ENCODE results near the gene SH3GLB2.
A peak's percentile ranks its signal among the peaks of the same experiment; 100 is the strongest.
"Not testable (repeated sequence)": the region's sequence is repeated elsewhere in the genome, so short reads cannot be mapped to it uniquely, and the experiment has no call there.

SH3GLB2 gene

DNA sequence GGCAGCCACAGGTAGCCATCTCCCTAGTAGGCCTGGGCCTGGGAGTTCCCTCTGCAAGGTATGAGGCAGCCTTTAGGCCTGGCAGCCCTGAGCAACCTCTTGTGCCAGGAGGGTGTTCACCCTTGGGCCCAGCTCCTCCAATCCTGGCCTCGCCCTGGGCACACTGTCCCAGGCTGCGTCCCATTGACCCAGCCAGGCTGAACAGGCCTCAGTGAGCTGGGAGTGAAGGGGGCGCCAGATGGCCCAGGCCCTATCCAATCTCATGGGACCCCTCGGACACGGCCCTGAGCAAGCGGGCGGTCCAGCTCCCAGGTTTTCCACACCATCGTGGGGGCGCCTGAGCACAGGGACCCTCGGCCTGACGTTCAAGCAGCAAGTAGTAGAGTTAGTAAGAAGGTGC, 14.5 kb downstream of the SH3GLB2 start:
- no peak for DNase-seq

DNA sequence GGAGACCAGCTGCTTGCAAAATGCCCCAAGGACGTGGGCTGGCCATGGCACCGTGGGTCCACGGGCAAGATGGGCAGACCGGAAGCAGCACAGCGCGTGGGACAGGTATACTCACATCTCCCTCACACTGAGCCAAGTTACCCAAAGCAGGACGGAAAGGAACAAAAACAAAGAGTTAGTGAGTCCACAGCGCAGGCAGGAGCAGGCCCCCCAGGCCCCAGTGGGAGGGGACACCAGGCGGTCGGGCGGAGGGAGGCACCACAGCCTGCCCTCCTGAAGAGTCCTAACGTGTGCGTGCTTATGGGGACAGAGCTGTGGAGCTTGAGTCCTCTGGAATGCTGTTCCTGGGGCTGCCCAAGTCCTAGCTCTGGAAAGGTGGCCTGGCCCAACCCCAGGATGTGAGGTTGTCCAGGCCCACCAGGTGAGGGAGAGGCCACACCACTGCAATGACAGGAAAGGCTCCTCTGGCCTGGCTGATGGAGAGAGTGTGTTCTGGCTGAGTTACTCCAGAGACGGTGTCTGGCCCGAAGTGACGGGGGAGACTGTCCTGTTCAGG, 15.2 kb downstream of the SH3GLB2 start:
- DNase-seq, result no peak

DNA sequence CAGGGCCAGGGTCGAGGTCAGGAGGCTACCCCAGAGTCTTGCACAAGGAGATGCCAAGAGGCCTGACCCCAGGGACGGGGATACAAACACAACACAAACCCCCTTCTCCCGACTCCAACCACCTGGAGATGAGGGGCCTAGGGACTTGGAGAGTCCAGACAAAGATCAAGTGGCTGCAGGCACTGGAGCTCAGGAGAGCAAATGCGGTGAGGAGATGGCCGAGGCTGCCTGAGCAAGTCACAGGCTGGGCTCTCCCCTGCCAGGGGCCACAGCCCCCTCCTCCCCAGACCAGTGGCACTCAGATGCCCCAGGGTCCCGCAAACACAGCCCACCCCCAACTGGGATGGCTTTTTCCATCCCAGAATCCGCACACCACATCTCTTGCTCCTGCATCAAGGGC, 15.8 kb downstream of the SH3GLB2 start:
- no peak for DNase-seq

DNA sequence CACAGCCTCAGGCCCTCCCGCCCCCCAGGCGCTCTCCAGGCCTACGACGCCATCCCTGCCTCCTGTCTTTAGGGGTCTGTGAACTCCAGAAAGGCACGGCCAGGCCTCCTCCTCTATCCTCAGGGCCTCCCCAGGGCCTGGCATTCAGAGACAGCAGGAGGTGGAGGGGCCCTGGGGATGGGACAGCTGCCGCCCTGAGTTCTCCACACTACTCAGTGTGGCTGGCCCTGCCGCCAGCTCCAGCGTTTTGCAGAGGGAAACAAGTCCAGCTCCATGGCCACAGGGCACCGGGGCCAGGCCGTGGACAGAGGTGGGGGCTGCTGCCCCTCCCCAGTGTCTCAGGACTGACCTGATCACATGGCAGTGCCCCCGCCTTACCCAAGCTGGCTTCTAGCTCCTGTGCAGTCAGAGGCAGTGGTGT, 16.4 kb downstream of the SH3GLB2 start:
- no peak for DNase-seq

DNA sequence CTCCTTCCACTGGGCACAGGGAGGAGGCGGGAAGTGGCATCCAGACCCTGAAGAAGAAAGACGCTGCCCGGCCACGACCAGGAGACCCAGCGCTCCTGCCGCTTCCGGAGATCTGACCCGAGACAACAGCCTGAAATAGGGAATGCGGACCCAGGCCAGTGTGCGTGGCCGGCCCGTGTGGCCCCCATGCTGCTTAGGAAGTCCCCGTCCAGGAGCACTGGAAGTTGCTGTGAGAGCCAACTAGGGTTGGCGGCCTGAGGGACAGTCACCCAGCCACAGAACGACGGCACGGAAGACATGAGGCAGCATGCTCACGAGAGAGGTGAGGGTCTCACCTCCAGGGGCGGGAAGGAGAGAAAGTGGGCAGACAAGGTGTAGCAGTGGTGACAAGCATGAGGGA, 17.0 kb downstream of the SH3GLB2 start:
- no peak for DNase-seq

DNA sequence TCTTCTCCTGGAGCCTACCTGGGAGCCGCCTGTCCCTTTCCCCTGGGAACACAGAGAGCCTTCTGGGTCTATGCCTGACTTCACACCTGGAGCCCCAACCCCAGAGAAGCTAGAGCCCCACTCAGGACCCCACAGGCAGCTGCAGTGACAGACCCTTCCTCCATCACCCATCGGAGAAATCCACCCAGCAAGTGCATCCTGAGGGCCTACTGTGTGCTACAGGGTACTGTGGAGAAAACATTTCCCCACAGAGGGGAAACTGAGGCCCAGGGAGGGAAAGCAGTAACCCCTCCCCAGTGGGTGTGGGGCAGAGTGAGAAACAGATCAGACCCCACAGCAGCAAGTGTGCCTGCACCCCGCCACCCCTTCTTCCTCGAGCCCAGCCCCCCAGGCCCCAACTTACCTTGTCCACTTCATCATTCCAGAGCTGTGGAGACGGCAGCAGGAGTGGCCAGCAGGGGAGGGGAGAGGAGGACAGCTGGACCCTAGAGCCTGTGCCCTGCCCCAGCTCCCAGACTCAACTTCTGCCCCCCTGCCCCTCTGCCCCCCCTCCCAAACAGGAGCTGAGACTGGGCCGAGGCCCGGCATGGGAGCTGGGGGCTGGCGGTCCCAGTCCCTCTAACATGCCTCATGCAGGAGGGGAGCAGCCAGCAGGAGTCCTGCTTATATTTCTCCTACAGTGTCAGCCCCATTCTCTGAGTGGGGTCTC, 17.7 kb downstream of the SH3GLB2 start:
- DNase-seq, result no peak

DNA sequence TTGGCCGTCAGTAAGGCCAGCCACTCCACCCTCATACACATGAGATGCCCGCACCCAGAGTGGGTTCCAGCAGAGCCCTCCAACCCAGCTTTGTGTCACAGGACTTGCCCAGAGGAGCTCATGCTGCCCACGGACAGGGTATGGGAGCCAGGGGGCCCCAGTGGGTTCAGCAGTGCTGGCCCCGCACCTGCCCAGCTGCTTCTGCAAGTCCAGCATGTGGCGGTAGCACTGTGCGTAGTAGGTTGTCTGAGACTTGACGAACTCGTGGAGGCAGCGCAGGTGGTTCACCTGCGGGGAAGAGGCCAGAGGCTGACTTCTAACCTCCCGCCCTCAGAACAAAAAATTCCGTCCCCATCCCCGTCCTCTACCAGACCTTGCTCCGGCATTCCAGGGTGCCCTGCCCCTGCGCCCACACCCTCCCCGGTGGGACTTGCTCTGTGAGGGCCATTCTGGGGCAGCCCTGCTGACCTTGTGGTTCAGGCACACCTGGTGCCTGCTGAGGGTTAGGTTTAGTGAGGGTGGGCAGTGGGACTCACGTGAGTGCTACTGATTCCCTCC, 18.5 kb downstream of the SH3GLB2 start:
- DNase-seq, result no peak

DNA sequence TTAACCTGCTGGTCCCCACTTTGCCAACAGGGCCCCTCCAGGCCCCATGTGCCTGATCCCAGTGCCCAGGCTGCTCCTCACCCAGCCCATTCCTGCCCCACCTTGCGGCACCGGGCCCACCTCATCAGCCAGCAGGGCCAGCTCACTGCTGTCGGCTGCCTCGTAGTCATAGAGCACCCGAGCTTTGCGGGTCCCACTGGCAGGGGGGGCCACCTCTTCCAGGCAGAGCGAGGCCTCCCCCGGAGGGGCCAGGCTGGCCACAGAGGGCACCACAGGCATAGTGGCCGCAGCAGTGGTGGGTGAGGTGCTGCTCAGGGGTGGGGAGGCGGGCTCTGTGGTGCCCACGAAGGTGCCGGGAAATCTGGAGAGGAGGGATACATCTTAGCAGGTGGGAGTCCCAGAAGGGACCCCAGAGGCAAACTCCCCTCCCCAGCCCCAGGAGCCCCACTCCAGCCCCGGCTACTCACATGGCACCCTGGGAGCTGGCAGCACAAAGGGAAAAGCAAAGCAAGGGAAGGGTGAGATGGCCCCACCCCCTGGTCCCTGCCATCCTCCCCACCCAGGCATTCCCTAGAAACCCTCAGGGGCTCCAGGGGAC, 19.0 kb downstream of the SH3GLB2 start:
- no peak for DNase-seq

DNA sequence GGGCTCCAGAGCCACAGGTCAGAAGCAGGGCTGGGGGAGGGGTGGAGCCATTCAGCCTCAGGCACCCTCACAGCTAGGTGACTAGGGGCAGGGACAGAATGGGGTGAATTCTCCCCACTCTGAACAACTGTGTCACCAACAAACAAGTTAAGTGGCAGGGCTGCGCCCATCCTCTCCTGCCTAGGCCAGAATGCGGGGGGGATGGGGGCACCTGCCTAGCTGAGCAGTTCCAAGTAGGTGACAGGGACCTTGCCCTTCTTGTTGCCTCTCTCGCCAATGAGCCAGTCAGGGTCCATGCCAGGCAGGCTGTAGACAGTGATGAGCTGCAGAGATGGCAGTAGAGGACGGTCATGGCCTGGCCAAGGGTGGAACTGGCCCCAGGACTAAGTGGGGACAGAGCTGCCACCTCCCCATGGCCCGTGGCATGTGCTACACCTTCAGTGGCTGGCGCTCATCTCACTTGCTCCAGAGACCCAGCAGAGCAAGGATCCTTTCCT, 19.6 kb downstream of the SH3GLB2 start:
- no peak for DNase-seq

DNA sequence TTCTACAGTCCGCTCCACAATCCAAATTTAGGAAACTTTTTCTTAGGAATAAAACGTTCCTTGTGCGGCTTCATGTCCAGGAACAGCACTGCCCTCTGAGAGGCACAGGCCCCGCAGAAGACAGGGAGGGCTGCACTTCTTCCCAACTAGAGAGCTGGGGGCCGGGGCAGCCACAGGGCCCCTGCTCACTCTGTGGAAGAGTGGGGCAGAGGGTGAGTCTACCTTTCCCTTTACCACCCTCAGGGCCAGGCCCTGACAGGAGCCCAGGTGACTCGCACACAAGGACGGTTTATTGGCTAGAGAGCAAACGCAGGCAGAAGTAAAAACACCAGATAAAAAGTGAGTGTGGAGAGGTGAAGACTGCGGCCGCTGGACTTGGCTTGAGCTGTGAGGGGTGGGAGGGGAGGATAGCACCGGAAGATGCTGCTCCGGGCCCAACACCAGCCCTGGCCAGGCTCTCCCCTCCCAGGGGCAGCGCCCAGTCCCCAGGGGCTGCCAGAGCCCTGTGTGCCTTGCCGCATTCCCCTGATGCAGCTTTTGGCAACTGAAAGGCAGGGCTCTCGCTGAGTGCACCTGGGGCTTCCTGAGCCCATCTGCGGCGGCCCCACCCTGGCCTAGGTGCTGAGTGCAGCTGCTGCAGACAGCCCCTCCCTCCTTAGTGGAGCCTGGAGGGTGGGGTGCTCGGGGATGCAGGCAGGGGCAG, 20.2 kb downstream of the SH3GLB2 start:
- no peak for DNase-seq

DNA sequence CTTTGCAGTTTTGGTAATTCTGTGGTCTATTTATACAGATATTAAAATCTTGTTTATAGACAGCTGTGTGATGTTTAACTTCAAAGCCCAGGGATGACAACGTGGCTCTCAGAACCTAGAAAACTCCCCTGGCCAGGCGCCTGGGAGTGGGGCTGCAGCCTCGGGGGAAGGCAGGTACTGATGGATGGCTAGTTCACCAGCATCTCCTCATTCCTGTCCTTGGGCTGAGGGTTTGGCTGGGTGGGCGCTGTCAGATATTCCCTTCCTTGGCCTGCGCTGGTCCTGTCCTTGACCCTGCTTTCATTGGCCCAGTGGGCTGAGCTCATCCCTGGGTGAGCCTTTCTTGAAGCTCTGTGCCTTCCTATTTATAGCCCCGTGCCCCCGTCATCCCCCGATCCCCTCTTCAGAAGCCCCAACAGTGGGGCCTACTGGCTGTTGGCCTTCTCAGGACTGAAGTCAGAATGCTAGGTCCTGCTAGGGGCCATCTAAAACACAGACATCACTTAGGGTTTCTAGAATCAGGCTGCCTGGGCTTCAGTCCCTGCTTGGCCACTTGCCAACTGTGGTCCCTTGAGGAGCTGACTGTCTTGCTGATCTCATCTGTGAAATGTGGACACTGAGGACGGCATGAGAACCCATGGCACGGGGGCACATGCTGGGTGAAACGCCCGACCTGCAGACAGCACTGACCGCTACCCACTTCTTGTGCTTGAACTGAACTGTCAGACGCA, 20.9 kb downstream of the SH3GLB2 start:
- no peak for DNase-seq

DNA sequence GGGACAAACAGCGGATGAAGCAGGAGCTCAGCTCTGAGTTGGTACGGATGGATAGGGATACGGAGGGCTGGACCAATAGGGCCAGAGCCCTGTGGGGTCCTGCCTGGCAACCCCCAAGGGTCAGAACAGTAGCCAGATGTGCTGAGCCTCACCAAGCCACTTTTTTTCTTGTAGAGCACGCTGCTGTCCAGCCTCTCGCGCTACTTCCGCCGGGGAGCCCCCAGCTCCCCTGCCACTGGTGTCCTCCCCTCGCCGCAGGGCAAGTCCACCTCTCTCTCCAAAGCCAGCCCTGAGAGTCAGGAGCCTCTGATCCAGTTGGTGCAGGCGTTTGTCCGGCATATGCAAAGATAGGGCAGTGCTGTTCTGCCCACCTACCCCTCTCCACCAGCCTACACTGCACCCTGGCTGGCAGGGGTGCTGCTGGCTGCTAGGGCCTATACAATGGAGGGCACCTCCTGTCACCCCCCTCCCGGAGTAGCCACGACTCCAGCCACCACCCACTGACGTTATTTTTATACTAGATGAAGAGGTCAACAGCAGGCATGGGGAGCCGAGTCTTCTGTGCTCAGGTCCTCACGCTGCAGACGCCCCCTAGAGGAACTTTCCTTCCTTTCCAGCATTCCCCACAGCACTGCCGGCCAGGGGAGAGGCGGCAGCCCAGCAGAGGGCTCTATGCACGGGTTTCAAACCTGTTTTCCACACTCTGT, 21.6 kb downstream of the SH3GLB2 start:
- peak; percentile 46 for DNase-seq

DNA sequence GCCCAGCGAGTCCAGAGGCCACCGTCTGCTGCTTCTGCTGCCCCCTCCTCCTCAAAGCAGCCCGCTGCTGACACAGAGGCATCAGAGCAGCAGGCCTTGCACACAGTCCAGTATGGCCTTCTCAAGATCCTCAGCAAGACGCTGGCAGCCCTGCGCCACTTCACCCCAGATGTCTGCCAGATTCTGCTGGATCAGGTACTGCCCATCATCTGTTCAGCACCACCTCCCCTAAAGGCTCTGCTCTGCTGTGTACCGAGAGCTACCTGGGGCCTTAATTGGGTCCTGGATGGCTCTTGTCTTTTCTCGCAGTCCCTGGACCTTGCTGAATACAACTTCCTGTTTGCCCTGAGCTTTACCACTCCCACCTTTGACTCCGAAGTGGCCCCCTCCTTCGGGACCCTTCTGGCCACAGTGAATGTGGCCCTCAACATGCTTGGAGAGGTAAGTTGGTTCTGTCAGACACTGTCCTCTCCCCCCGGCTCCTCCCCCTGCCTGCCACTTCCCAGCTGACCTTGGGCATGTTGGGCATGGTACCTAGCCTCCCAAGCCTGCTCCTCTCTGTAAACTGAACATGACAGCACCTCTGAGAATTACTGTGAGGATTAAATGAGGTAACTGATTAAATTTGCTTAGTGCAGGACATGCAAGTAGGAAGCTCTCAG, 22.7 kb downstream of the SH3GLB2 start:
- DNase-seq, result no peak

DNA sequence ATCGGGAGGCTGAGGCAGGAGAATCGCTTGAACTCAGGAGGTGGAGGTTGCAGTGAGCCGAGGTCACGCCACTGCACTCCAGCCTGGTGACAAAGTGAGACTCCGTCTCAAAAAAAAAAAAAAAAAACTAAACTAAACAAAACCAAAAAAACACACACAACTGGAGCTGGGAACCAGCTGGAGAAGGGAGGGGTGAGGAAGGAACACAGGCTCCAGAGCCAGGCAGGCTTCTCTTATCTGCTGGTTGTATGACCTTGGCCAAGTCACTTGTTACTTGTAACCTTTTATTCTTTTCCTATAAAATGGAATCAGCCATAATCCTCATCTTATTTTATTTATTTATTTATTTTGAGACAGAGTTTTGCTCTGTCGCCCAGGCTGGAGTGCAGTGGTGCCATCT, 24.0 kb downstream of the SH3GLB2 start:
- not testable (repeated sequence) for DNase-seq

DNA sequence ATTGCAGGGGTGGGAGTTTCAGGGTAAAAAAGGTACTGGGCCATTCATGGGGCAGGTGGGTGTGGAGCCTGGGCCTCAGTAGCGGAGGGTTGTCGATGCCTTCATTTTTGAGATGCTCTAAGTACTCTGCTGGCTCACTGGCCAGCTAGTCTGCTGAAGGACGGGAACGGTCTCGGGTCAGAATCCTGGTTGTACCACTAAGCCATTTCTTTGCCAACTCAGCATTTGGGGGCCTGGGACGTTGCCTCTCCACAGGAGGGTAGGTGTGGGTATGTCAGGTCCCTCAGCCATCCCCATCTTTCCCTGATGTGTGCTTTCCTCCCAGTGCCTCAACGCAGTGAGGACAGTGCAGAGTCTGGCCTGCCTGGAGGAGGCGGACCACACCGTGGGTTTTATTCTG, 25.1 kb downstream of the SH3GLB2 start:
- DNase-seq, result no peak

DNA sequence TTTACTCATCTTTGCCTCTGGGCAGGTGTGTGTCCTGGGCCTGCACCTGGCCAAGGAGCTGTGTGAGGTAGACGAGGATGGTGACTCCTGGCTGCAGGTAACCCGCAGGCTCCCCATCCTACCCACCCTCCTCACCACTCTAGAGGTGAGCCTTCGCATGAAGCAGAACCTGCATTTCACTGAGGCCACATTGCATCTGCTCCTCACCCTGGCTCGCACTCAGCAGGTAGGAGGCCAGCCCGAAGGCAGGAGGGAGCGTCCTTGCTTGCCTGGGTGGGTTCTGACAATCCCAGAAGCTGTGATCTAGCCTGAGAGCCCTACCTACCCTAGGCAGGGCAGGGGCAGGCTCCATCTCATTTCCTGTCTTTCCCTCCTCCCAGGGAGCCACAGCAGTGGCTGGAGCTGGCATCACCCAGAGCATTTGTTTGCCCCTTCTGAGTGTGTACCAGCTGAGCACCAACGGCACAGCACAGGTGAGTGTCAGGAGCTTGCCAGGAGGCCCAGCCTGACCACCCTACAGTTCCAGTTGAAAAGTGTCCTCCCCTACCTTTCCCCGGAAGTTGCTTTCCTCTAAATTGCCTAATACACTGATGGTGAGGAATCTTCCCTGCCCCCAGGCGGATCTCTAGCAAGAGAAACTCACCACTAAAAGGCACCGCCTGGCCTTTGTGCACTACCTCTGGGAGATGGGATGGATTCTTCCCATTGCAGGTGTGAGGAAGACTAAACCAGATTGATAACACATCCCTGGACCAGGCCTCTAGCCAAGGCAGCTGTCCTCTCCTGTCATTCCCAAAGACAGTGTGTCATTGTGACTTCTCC, 26.4 kb downstream of the SH3GLB2 start:
- no peak for DNase-seq

DNA sequence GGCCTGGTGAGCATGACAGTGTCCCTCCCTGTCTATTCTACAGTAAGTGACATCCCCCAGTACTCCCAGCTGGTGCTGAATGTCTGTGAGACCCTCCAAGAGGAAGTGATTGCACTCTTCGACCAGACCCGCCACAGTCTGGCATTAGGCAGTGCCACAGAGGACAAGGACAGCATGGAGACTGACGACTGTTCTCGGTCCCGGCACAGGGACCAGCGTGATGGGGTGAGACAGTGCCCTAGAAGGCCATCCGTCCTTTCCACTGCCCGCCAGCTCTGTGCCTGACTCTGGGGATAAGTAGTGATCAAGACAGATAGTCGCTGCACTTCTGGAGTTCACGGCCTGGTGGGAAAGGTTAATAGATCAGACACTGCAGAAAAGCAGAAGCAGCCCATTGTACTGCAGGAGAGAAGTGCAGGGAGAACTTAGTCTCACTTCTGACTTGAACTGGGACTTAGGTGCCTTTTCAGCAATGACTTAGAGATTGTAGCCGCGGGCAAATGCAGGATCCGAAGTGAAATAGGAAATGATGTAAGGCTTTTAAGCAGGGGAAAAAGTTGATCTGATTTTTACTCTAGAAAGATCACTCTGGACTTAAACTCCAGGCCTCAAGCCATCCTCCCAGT, 28.4 kb downstream of the SH3GLB2 start:
- DNase-seq, result no peak

DNA sequence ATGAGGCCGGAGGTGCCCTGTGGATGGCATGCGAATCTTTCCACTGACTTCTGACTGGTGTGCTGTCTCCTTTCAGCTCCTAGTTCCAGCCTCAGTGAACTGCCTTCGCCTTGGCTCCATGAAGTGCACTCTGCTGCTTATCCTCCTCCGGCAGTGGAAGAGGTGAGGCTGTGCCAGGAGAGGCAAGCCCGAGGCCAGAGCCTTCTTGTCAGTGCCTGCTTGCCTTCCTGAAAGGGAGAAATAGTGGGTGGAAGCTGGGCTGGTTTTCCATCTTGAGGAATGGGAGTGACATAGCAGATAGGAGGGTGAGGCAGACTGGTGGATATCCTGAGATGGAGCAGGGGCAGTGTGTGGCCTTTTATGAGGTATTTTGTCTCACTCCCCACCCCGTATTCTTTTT, 29.7 kb downstream of the SH3GLB2 start:
- DNase-seq, result no peak

DNA sequence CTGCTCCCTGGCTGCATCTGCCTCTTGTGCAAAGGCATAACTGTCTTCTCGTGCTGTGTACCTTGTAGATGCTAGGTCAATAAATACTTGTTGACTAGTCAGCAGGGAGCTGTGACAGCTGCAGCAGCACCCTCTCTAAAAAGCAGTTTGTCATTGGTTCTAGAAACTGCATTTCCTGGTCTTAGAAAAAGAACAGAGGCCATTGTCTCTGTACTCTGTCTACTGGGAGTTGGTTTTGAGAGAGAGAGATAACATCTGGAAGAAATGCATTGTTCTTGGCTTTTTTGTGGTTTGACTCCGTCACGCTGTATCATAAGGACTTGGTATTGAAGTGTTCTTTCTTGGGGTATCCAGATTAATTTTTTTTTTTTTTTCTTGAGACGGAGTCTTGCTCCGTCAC, 32.3 kb downstream of the SH3GLB2 start:
- peak; percentile 32 for DNase-seq

DNA sequence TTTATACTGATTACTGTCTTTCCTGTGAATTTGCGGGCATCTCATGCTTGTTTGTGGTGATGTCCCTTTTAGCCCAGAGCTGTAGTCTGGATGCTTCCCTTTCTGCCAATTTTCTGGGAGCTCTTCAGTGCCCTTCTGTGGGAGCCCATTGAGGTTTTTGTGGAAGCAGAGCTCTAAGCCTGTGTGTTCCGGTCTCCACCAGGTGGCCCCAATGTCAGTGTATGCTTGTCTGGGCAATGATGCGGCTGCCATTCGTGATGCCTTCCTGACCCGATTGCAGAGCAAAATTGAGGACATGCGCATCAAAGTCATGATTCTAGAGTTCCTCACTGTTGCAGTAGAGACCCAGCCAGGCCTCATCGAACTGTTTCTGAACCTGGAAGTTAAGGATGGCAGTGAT, 35.1 kb downstream of the SH3GLB2 start:
- no peak for DNase-seq

Data from NCI-H146 (cell line).